Activated naive CD4-positive, alpha-beta T cell treated with Interleukin-2 at 50 U/mL for 16 hours (primary cell): Measurements from ENCODE around the gene ADM.

Source experiments
- DNase-seq: peaks from one replicate; pipeline ENCODE4 v3.0.0-alpha.2; 2020

Gene ADM

GRCh38 chr11:10291801-10292638 lies 12.9 kb upstream of the ADM start:
- DNase-seq: no peak

- peak; percentile 83 for DNase-seq
Measured at GRCh38 chr11:10293423-10294289, 11.2 kb upstream of the ADM start, which contains the start of gene SBF2. TSS of gene SBF2 (minus strand) at chr11:10294219. CDS start at chr11:10294069, 150 bp downstream.

GRCh38 chr11:10294290-10294953 lies 10.5 kb upstream of the ADM start:
- no peak for DNase-seq

- no peak for DNase-seq
Measured at GRCh38 chr11:10295064-10295901, 9.6 kb upstream of the ADM start.

GRCh38 chr11:10298342-10298741 lies 6.5 kb upstream of the ADM start:
- DNase-seq: peak; percentile 56

- DNase-seq: no peak
Measured at GRCh38 chr11:10301656-10302358, 3.1 kb upstream of the ADM start.

GRCh38 chr11:10302359-10302743 lies 2.5 kb upstream of the ADM start:
- no peak for DNase-seq

GRCh38 chr11:10302744-10303557 lies 1.9 kb upstream of the ADM start:
- DNase-seq: peak; percentile 70

- peak; percentile 44 for DNase-seq
Measured at GRCh38 chr11:10303558-10304363, 1.1 kb upstream of the ADM start.

- peak; percentile 29 for DNase-seq
Measured at GRCh38 chr11:10305262-10305963, 540 bp downstream of the ADM start.

- peak; percentile 24 for DNase-seq
Measured at GRCh38 chr11:10305964-10306918, 1.4 kb downstream of the ADM start.

GRCh38 chr11:10307022-10307399 lies 2.1 kb downstream of the ADM start:
- no peak for DNase-seq

- DNase-seq: peak; percentile 88
Measured at GRCh38 chr11:10307400-10308200, 2.7 kb downstream of the ADM start.

- DNase-seq: no peak
Measured at GRCh38 chr11:10308201-10308954, 3.5 kb downstream of the ADM start.

GRCh38 chr11:10309163-10310093 lies 4.6 kb downstream of the ADM start:
- no peak for DNase-seq
